Measurements from ENCODE around the gene RREB1. TPM values are rescaled to one million over a fixed set of nuclear protein-coding genes. Genes with fewer than 3 reads are reported as not detected.

The RREB1 gene
- total and polyA plus RNA-seq, 7 donors, result 6.0 to 31.9 (median 20.7) TPM

GRCh38 chr6:7204726-7205125 is 97.0 kb downstream of the RREB1 start:
- intact Hi-C loops (cut with DNase I), result no loop called here
- H3K36me3 ChIP-seq, result peaks cover 0 to 21% (median 12%) of the 10 kb centered on the region in 4 donors
- 89 to 96% methylated on average over 3 of the region's 3 CpGs for WGBS, 2 donors

GRCh38 chr6:7207720-7208119 is 100.0 kb downstream of the RREB1 start:
- Histone ChIP-seq H3K4me3 (no peak overlapping the region), H3K9me3 (no peaks in the 10 kb centered on the region), H3K27me3 (no peaks in the 10 kb centered on the region), H3K4me1 (no peaks in the 10 kb centered on the region), H3K27ac (no peak overlapping the region), H3K36me3 (peaks cover 16 to 36% (median 23%) of the 10 kb centered on the region in 4 donors)
- no peak for TF ChIP-seq EP300 (IDR thresholded peaks at IDR 0.05)
- no peak for TF ChIP-seq POLR2AphosphoS5 (IDR thresholded peaks at IDR 0.05)
- no peak for TF ChIP-seq POLR2A (IDR thresholded peaks at IDR 0.05)
- no peak for TF ChIP-seq CTCF (IDR thresholded peaks at IDR 0.05)
- no peak for DNase-seq
- WGBS, 2 donors, result 69 to 82% methylated on average over 4 of the region's 4 CpGs
- intact Hi-C loops (cut with DNase I), result no loop called here

More at GRCh38 chr6:7204726-7205125, 97.0 kb downstream of the RREB1 start:
- no peaks in the 10 kb centered on the region for H3K9me3 ChIP-seq
- H3K27ac ChIP-seq, result no peak overlapping the region
- no peaks in the 10 kb centered on the region for H3K27me3 ChIP-seq
- no peak for DNase-seq
- TF ChIP-seq POLR2AphosphoS5 (IDR thresholded peaks at IDR 0.05), result no peak
- TF ChIP-seq CTCF (IDR thresholded peaks at IDR 0.05), result no peak
- no peak for TF ChIP-seq EP300 (IDR thresholded peaks at IDR 0.05)
- TF ChIP-seq POLR2A (IDR thresholded peaks at IDR 0.05), result no peak
- H3K4me3 ChIP-seq, result no peak overlapping the region
- no peaks in the 10 kb centered on the region for H3K4me1 ChIP-seq

GRCh38 chr6:7213416-7213815 is 105.7 kb downstream of the RREB1 start:
- H3K36me3 ChIP-seq, result peaks cover 27 to 64% (median 48%) of the 10 kb centered on the region in 4 donors
- no peaks in the 10 kb centered on the region for H3K27me3 ChIP-seq
- H3K4me3 ChIP-seq, result no peak overlapping the region
- intact Hi-C loops (cut with DNase I), result no loop called here
- no peaks in the 10 kb centered on the region for H3K4me1 ChIP-seq
- H3K27ac ChIP-seq, result no peak overlapping the region
- no peak for TF ChIP-seq POLR2A (IDR thresholded peaks at IDR 0.05)
- TF ChIP-seq EP300 (IDR thresholded peaks at IDR 0.05), result no peak
- TF ChIP-seq POLR2AphosphoS5 (IDR thresholded peaks at IDR 0.05), result no peak
- TF ChIP-seq CTCF (IDR thresholded peaks at IDR 0.05), result no peak
- no peaks in the 10 kb centered on the region for H3K9me3 ChIP-seq
- DNase-seq, result no peak
- WGBS, 2 donors, result 97% methylated on average over 2 of the region's 2 CpGs

- intact Hi-C loops (cut with DNase I), result no loop called here
- Histone ChIP-seq H3K27me3 (no peaks in the 10 kb centered on the region), H3K4me1 (peaks cover 0 to 4% (median 1%) of the 10 kb centered on the region in 4 donors), H3K27ac (no peak overlapping the region), H3K36me3 (peaks cover 27 to 64% (median 48%) of the 10 kb centered on the region in 4 donors), H3K4me3 (no peak overlapping the region), H3K9me3 (no peaks in the 10 kb centered on the region)
- DNase-seq, result no peak
- TF ChIP-seq EP300 (IDR thresholded peaks at IDR 0.05) (no peak), POLR2A (IDR thresholded peaks at IDR 0.05) (no peak), CTCF (IDR thresholded peaks at IDR 0.05) (no peak), POLR2AphosphoS5 (IDR thresholded peaks at IDR 0.05) (no peak)
- 95 to 100% methylated on average over 5 of the region's 5 CpGs for WGBS, 2 donors
Observed at GRCh38 chr6:7214468-7214867, 106.7 kb downstream of the RREB1 start.

GRCh38 chr6:7215131-7215530 is 107.4 kb downstream of the RREB1 start:
- peaks cover 27 to 64% (median 48%) of the 10 kb centered on the region in 4 donors for H3K36me3 ChIP-seq
- no peak overlapping the region for H3K4me3 ChIP-seq
- WGBS, 2 donors, result 71 to 82% methylated on average over 8 of the region's 8 CpGs
- H3K9me3 ChIP-seq, result no peaks in the 10 kb centered on the region
- TF ChIP-seq POLR2A (IDR thresholded peaks at IDR 0.05) (no peak), POLR2AphosphoS5 (IDR thresholded peaks at IDR 0.05) (no peak), CTCF (IDR thresholded peaks at IDR 0.05) (no peak), EP300 (IDR thresholded peaks at IDR 0.05) (no peak)
- DNase-seq, result no peak
- peaks cover 0 to 11% (median 8%) of the 10 kb centered on the region in 4 donors for H3K4me1 ChIP-seq
- intact Hi-C loops (cut with DNase I), result loop anchor here (5.0 kb wide), 1 partner anchor 43 kb away; no protein-coding TSS in a partner anchor
- H3K27ac ChIP-seq, result no peak overlapping the region
- H3K27me3 ChIP-seq, result no peaks in the 10 kb centered on the region

Data from sigmoid colon (tissue), 7 donors.